ENCODE data around the gene IFT57.

IFT57 gene

GRCh38 chr3:108125550-108126071 lies 96.6 kb downstream of the IFT57 start:
- no peak for DNase-seq

GRCh38 chr3:108125153-108125543 lies 97.1 kb downstream of the IFT57 start:
- DNase-seq, result no peak

DNA sequence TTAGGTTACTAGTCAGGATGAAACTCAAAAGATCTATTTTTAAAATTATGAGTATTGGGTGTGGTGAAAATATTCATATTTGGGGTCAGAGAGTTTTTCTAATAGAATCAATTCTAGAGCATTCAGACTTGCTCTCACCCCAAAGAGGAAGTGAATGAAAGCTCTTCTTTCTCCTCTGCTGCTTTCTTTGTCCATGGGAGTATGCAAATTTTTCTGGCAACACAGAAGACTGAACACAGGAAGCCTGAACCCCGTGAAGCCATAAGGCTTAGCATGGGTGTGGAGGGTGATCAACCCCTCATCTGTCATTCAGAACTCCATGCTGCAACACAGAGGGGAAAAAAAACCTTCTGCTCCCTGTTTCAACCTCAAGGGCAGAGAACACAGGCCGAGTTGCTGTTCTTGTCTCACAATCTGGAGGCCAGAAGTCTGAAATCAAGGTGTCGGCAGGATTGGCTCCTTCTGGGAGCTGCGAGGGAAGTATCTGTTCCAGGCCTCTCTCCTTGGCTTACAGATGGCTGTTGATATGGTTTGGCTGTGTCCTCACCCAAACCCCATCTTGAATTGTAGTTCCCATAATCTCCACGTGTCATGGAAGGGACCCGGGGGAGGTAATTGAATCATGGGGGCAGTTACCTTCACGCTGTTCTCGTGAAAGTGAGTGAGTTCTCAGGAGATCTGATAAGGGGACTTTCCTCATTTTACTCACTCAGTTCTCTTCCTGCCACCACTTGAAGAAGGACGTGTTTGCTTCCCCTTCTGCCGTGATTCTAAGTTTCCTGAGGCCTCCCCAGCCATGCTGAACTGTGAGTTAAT lies 97.7 kb downstream of the IFT57 start:
- peak in 3 of 56 donors; percentile 2 to 22 (median 8) for DNase-seq

GRCh38 chr3:108123326-108123725 lies 98.9 kb downstream of the IFT57 start:
- DNase-seq, result no peak

DNA sequence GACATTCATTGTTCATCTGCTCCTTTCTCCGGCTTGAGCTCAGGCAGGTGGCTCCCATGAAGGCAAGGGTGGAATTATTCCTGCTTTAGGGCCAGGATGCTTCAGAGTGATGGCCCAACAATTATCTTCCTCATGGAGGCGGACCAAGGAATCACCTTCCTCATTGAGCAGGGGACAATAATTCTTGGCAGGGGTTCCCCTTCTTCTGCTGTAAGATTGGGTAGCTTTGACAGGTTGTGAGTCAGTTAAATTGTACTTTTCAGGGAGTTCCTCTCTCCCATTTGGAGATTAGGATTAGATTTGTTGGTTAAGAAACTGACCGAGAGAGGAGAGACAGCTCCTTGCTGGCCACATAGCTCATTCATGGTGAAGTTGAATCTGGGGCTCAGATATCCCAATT lies 99.9 kb downstream of the IFT57 start:
- DNase-seq, result no peak

DNA sequence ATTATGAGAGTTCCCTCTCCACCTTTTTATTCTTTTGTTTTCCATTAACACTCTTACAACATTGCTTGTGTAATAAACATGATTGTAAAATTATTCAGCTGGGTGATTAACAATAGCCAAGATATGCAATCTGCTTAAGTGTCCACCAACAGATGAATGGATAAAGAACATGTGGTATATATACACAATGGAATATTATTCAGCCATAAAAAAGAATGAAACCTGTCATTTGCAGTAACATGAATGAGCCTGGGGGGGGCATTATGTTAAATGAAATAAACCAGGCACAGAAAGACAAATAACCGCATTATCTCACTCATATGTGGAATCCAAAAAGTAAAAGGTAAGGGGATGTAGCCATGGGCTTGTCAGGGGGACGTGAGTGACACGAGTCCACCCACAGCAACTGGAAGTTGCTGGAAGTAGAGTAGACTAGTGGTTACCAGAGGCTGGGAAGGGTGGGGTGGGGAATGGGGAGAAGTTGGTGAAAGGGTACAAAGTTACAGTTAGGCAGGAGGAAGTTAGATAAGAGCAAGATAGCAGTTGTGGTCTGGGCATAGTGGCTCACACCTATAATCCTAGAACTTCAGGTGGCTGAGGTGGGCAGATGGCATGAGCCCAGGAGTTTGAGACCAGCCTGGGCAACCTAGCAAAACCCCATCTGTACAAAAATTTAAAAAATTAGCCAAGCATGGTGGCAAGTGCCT lies 102.7 kb downstream of the IFT57 start:
- no peak for DNase-seq

DNA sequence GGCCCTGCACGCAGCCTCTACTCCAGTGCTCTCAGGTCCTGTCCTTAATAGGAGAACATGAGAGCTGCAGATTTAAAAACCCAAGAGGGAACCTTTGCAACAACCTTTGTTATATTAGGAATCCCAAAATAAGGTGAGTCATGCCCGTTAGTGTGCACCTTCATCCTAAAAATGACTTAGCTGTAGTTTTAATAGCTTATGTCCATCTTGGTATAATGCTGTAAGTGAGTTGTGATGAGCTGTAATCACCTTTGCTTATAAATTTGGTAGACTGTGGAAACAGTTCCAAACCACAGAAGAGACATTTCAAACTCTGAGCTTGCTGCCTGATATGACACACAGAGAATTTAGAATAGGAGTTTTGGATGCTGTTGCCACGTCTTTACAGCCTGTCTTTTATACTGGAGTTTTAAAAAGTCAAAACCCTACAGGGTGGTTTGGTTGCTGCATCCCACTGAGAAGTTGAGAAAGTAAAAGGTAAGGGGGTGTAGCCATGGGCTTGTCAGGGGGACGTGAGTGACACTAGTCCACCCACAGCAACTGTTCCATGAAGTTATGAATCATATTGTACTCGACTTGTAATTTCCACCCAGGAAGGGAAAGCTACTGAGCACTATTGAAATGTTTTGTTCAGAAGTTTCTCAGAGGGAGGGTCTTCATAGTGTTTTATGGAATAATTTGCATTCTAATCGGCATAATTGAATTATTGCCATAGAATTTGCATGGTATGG lies 104.0 kb downstream of the IFT57 start:
- DNase-seq, result peak in 11 of 56 donors; percentile 10 to 76 (median 40)

GRCh38 chr3:108117241-108117775 lies 104.9 kb downstream of the IFT57 start:
- DNase-seq, result no peak

DNA sequence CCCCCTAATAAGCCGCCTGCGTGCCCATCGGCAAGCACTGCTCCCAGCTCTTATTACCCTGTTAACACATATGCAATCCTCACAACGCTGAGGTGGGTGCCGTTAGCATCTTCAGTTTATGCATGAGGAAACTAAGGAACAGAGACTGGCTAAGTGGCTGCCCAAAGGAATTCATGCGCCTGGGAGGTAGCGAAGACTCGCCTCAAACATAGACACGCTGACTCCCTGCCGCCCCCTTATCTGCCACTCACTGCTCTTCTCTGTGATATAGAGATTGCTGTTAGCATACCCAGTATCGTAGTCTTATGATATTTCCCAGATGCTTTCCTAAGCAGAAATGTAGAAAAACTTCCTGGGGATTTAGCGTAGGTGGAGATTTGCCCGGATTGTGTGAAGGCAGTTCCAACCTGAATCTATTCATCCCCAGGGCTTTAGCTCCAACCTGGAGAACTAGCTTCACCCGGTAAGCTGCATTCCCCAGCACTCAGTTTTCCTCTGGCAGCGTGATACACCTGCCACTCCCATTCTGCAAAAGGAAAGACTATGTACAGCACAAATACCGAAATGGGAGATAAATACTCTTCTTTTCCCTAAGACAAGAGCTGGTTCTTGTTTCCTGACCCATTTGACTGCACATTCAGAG lies 107.7 kb downstream of the IFT57 start:
- no peak for DNase-seq

DNA sequence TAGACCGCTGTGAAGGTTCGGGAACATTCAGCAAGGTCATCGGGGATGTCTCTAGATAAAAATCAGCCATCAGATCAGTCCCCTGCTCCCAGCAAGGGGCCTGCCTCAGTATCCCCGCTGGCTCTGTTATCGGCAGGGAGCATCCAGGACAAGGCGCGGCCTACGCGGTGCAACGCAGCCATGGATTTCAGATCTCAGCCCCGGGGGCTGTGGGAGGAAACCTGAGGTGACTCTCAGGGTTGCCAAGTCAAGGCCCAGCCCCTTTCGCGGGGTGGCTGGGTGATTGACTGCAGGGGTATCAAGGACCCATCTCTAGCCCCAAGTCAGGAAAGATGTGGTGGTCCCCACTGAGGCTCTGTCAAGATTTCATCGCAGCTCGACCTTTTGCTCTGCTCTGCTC lies 108.2 kb downstream of the IFT57 start:
- no peak for DNase-seq

DNA sequence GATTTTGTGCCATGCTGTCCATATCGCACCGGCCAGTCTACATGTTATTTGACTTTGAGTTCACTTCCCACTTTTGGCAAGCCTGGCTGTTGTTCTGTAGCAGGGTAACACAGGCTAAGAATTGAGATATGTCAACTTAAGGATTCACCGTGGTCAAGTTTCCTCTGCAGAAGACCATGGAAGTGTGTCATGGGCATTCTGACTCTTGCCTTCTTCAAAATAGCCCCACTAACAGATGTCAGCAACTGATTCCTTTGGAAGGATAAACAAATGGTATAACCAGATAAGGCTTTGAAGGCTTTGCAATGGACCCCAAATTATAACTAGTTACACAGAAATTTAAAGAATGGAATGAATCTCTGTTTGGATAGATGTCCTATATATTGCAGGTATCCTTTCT lies 111.3 kb downstream of the IFT57 start:
- DNase-seq, result no peak
